ENCODE data around the gene TAAR9.

TAAR9 gene

DNA sequence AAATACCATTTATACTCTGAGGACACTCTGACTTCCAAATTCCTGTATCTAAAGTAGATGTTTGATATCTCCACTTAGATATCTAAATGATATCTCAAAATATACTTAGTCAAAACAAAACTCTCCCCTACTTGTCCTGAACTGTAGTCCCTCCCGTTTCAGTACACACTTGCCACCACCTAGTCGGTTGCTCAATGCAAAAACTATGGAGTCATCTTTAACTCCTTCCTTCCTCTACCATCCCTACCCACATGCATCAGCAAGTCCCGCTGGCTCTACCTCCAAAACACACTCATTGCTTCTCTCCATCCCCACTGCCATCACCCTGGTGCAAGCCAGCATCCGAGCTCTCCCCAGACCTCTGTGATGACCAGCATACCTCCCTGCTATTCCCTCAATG is 38.3 kb upstream of the TAAR9 start:
- no peak overlapping the region for H3K27ac ChIP-seq
- in situ Hi-C loops (cut with HindIII; ENCODE audit: low pct_ligation_motif_present, low sequenced_read_pairs) = loop anchor here (25.0 kb wide), 1 partner anchor 212 kb away; no protein-coding TSS in a partner anchor
- peaks cover 20% of the 10 kb centered on the region for H3K36me3 ChIP-seq (replicated peaks)
- H3K27me3 ChIP-seq (replicated peaks) = no peaks in the 10 kb centered on the region
- TF ChIP-seq, protein P1, sequence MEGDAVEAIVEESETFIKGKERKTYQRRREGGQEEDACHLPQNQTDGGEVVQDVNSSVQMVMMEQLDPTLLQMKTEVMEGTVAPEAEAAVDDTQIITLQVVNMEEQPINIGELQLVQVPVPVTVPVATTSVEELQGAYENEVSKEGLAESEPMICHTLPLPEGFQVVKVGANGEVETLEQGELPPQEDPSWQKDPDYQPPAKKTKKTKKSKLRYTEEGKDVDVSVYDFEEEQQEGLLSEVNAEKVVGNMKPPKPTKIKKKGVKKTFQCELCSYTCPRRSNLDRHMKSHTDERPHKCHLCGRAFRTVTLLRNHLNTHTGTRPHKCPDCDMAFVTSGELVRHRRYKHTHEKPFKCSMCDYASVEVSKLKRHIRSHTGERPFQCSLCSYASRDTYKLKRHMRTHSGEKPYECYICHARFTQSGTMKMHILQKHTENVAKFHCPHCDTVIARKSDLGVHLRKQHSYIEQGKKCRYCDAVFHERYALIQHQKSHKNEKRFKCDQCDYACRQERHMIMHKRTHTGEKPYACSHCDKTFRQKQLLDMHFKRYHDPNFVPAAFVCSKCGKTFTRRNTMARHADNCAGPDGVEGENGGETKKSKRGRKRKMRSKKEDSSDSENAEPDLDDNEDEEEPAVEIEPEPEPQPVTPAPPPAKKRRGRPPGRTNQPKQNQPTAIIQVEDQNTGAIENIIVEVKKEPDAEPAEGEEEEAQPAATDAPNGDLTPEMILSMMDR (IDR thresholded peaks at IDR 0.05; ENCODE audit: low read depth, low read length, missing control alignments) = no peak
- DNase-seq = no peak
- no peak overlapping the region for H3K4me3 ChIP-seq (ENCODE audit: low read depth, low read length)

DNA sequence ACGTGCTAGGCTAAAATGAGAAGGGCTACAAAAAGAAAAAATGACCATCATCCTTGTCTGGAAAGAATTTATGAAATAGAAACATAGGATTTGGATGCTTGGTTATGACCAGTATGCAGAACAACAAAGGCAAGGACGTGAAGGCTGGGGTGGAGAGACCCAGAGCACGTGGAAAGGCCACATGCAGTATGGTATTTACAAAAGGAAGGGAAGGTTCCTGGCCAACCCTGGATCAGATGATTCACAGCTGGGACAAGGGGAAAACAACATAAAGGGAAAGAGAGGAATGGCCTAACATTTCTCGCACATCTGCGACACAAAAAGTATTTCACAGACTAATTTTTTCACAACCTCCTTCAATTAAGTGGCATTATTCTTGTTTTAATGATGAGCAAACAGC is 33.3 kb upstream of the TAAR9 start:
- no peak for DNase-seq
- TF ChIP-seq, protein P1 (IDR thresholded peaks at IDR 0.05; ENCODE audit: low read depth, low read length, missing control alignments) = no peak
- Histone ChIP-seq H3K27me3 (replicated peaks) (no peaks in the 10 kb centered on the region), H3K27ac (no peak overlapping the region), H3K4me3 (ENCODE audit: low read depth, low read length) (no peak overlapping the region), H3K36me3 (replicated peaks) (peaks cover 2% of the 10 kb centered on the region)
- in situ Hi-C loops (cut with HindIII; ENCODE audit: low pct_ligation_motif_present, low sequenced_read_pairs) = no loop called here

DNA sequence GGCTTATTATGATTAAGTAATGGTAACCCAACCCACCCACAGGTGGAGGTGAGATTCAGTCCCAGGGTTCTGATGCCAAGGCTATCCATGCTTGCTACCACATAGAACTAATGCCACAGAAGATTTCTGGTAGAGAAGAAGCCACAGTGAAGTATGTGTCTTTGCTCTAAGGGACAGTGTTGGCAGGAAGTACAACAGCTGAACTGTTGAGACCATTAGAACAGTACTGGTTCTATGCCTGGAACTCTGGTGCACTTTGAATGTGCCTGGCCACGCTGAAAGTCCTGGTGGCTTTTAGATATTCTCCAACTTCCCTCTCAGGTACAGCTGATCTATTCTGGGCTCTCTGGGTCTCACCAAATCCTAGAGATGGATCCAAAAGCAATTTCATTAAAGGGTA is 32.9 kb upstream of the TAAR9 start:
- H3K36me3 ChIP-seq (replicated peaks) = no peaks in the 10 kb centered on the region
- H3K27ac ChIP-seq = no peak overlapping the region
- DNase-seq = no peak
- in situ Hi-C loops (cut with HindIII; ENCODE audit: low pct_ligation_motif_present, low sequenced_read_pairs) = no loop called here
- TF ChIP-seq, protein P1 (IDR thresholded peaks at IDR 0.05; ENCODE audit: low read depth, low read length, missing control alignments) = no peak
- no peak overlapping the region for H3K4me3 ChIP-seq (ENCODE audit: low read depth, low read length)
- H3K27me3 ChIP-seq (replicated peaks) = no peaks in the 10 kb centered on the region

DNA sequence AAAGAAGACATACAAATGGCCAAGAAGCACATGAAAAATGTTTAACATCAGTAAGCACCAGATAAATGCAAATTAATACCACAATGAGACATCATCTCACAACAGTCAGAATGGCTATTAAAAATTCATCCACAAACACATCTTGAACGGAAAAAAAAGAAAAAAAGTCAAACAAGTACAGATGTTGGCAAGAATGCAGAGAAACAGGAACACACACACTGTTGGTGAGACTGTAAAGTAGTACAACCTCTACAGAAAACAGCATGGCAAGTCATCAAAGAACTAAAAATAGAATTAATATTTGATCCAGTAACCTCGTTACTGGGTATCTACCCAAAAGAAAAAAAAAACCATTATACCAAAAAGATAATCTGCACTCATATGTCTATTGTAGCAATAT is 31.6 kb upstream of the TAAR9 start:
- Histone ChIP-seq H3K27ac (no peak overlapping the region), H3K36me3 (replicated peaks) (no peaks in the 10 kb centered on the region), H3K27me3 (replicated peaks) (no peaks in the 10 kb centered on the region), H3K4me3 (ENCODE audit: low read depth, low read length) (no peak overlapping the region)
- in situ Hi-C loops (cut with HindIII; ENCODE audit: low pct_ligation_motif_present, low sequenced_read_pairs) = no loop called here
- no peak for DNase-seq
- TF ChIP-seq, protein P1 (IDR thresholded peaks at IDR 0.05; ENCODE audit: low read depth, low read length, missing control alignments) = no peak

DNA sequence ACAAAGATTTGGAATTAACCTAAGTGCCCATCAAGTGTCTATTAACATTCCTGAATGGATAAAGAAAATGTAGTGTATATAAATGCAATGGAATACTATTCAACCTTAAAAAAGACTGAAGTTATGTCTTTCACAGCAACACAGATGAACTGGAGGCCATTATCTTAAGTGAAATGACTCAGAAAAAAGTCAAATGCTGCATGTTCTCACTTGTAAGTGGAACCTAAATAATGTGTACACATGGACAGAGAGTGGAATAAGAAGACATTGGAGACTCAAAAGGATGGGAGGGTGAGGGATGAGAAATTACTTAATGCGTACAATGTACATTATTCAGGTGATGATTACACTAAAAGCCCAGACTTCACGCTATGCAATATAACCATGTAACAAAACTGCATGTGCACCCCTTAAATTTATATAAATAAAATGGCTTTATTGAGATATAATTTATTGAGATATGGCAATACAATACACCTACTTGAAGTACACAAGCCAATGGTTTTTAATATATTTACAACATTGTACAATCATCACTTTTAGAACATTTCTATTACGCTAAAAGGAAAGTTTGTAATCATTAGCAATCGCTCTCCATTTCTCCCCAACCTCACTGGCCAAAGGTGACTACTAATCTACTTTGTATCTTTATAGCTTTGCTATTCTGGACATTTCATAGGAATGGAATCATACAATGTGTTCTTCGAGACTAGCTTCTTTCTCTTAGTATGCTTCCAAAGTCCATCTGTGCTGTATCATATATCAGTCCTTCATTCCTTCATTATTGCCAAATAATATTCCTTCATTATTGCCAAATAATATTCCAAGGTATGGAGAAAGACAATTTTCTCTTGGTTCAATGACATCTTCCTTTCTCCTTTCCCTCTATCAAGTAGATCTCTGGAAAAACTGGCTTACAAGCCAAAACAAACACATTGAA is 30.9 kb upstream of the TAAR9 start:
- Histone ChIP-seq H3K27ac (no peak overlapping the region), H3K36me3 (replicated peaks) (no peaks in the 10 kb centered on the region), H3K4me3 (ENCODE audit: low read depth, low read length) (no peak overlapping the region), H3K27me3 (replicated peaks) (no peaks in the 10 kb centered on the region)
- DNase-seq = no peak
- TF ChIP-seq, protein P1 (IDR thresholded peaks at IDR 0.05; ENCODE audit: low read depth, low read length, missing control alignments) = no peak
- in situ Hi-C loops (cut with HindIII; ENCODE audit: low pct_ligation_motif_present, low sequenced_read_pairs) = no loop called here

Measured in brain microvascular endothelial cell (primary cell).